ENCODE results near the gene SLC46A3. TPM values are rescaled to one million over a fixed set of nuclear protein-coding genes. Genes with fewer than 3 reads are reported as not detected.
"Not testable (repeated sequence)": the region's sequence is repeated elsewhere in the genome, so short reads cannot be mapped to it uniquely, and the experiment has no call there.

The SLC46A3 gene
- total RNA-seq, 6 donors from 2014 or later: 5.8 to 25.0 (median 14.6) TPM

DNA sequence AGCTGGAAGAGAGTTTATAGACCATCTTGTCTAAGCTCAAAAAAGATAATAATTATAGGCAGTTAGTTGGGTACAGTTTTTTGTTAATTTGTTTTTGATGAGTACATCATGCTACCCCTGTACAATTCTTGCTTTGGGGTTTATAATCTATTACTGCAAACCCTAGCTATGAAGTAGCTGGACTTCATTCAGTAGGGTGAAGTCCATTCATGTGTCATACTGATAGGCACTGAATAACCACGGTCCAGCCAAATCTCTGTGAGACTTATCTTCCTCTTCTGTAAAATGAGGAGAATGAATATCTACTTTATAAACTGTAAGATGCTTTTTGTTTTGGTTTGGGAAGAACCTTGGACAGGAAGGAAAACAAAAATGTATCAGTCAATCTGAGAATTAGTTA lies 19.5 kb downstream of the SLC46A3 start:
- Histone ChIP-seq H3K4me1 (peaks cover 0 to under 1% (median 0%) of the 10 kb centered on the region in 4 donors), H3K27me3 (no peaks in the 10 kb centered on the region), H3K36me3 (peaks cover 0 to 23% (median 12%) of the 10 kb centered on the region in 4 donors), H3K27ac (no peak overlapping the region), H3K4me3 (no peak overlapping the region), H3K9me3 (no peaks in the 10 kb centered on the region)
- no peak for TF ChIP-seq POLR2A (IDR thresholded peaks at IDR 0.05)
- no peak for TF ChIP-seq POLR2AphosphoS5 (IDR thresholded peaks at IDR 0.05)
- TF ChIP-seq, protein P1, sequence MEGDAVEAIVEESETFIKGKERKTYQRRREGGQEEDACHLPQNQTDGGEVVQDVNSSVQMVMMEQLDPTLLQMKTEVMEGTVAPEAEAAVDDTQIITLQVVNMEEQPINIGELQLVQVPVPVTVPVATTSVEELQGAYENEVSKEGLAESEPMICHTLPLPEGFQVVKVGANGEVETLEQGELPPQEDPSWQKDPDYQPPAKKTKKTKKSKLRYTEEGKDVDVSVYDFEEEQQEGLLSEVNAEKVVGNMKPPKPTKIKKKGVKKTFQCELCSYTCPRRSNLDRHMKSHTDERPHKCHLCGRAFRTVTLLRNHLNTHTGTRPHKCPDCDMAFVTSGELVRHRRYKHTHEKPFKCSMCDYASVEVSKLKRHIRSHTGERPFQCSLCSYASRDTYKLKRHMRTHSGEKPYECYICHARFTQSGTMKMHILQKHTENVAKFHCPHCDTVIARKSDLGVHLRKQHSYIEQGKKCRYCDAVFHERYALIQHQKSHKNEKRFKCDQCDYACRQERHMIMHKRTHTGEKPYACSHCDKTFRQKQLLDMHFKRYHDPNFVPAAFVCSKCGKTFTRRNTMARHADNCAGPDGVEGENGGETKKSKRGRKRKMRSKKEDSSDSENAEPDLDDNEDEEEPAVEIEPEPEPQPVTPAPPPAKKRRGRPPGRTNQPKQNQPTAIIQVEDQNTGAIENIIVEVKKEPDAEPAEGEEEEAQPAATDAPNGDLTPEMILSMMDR (IDR thresholded peaks at IDR 0.05): no peak
- no peak for TF ChIP-seq EP300 (IDR thresholded peaks at IDR 0.05)
- WGBS, 2 donors: 72 to 82% methylated on average over 1 of the region's 1 CpG
- no peak for DNase-seq
- no peak for ATAC-seq (ENCODE audit: low FRiP score in 2 of 2)

DNA sequence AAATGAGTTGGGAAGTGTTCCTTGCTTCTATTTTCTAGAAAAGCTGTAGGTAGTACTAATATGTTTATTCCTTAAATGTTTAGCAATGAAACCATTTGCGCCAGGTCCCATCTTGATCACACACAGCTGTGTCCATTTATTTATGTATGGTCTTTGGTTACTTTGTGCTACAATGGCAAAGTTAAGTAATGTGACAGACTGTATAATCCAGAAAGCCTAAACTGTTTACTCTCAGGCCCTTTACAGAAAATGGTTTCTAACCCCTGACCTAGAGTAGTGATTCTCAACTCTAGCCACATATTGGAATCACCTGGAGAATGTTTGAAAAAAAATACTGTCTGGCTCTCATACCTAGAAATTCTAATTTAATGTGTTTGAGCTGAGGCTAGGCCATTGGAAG lies 21.3 kb downstream of the SLC46A3 start:
- H3K9me3 ChIP-seq: no peaks in the 10 kb centered on the region
- H3K4me1 ChIP-seq: no peaks in the 10 kb centered on the region
- DNase-seq (no peak), ATAC-seq (ENCODE audit: low FRiP score in 2 of 2) (no peak)
- TF ChIP-seq POLR2AphosphoS5 (IDR thresholded peaks at IDR 0.05) (no peak), EP300 (IDR thresholded peaks at IDR 0.05) (no peak), POLR2A (IDR thresholded peaks at IDR 0.05) (no peak)
- TF ChIP-seq, protein P1 (IDR thresholded peaks at IDR 0.05): no peak
- H3K36me3 ChIP-seq: peaks cover 0 to 23% (median 9%) of the 10 kb centered on the region in 4 donors
- H3K27me3 ChIP-seq: no peaks in the 10 kb centered on the region
- no peak overlapping the region for H3K27ac ChIP-seq
- 93 to 100% methylated on average over 1 of the region's 1 CpG for WGBS, 2 donors
- H3K4me3 ChIP-seq: no peak overlapping the region

DNA sequence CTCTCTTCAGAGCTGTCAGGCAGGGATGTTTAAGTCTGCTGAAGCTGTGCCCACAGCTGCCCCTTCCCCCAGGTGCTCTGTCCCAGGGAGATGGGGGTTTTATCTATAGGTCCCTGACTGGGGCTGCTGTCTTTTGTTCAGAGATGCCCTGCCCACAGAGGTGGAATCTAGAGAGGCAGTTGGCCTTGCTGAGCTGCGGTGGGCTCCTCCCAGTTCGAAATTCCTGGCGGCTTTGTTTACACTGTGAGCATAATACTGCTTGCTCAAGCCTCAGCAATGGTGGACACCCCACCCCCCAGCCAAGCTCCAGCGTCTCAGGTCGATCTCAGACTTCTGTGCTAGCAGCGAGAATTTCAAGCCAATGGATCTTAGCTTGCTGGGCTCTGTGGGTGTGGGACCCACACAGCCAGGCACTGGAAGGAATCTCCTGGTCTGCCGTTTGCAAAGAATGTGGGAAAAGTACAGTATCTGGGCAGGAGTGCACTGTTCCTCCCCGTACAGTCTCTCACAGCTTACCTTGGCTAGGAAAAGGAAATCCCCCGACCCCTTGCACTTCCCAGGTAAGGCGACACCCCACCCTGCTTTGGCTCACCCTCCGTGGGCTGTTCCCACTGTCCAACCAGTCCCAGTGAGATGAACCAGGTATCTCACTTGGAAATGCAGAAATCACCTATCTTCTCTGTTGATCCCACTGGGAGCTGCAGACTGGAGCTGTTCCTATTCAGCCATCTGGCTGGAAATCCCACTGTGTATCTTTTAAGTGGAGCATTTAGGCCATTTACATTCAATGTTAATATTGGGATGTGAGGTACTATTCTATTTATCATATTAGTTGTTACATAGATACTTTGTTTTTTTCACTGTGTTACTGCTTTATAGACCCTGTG lies 24.9 kb downstream of the SLC46A3 start:
- Histone ChIP-seq H3K27ac (peak overlapping the region in 1 of 4 donors; percentile 14), H3K4me3 (peak overlapping the region in 1 of 4 donors; percentile 2)
- WGBS, 2 donors: 33 to 46% methylated on average over 4 to 11 of the region's 11 CpGs
- DNase-seq (peak in 1 of 2 donors; percentile 46), ATAC-seq (ENCODE audit: low FRiP score in 2 of 2) (peak in 1 of 2 donors; percentile 22)
- not testable (repeated sequence) for H3K4me1 ChIP-seq, H3K36me3 ChIP-seq, H3K9me3 ChIP-seq, H3K27me3 ChIP-seq

DNA sequence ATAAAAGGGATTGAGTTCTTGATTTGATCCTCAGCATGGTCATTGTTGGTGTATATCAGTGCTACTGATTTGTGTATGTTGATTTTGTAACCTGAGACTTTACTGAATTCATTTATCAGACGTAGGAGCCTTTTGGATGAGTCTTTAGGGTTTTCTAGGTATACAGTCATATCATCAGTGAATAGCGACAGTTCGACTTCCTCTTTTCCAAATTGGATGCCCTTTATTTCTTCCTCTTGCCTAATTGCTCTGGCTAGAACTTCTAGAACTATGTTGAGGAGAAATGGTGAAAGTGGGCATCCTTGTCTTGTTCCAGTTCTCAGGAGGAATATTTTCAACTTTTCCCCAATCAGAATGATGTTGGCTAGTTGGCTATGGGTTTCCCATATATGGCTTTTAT lies 32.9 kb downstream of the SLC46A3 start:
- no peak for ATAC-seq (ENCODE audit: low FRiP score in 2 of 2)
- Histone ChIP-seq H3K36me3 (no peaks in the 10 kb centered on the region), H3K4me1 (no peaks in the 10 kb centered on the region), H3K27me3 (no peaks in the 10 kb centered on the region), H3K27ac (no peak overlapping the region), H3K4me3 (no peak overlapping the region), H3K9me3 (no peaks in the 10 kb centered on the region)
- WGBS, 2 donors: 75 to 88% methylated on average over 3 of the region's 3 CpGs
- no peak for TF ChIP-seq POLR2A (IDR thresholded peaks at IDR 0.05)
- no peak for TF ChIP-seq EP300 (IDR thresholded peaks at IDR 0.05)
- TF ChIP-seq, protein P1 (IDR thresholded peaks at IDR 0.05): no peak
- no peak for TF ChIP-seq POLR2AphosphoS5 (IDR thresholded peaks at IDR 0.05)
- DNase-seq: no peak

DNA sequence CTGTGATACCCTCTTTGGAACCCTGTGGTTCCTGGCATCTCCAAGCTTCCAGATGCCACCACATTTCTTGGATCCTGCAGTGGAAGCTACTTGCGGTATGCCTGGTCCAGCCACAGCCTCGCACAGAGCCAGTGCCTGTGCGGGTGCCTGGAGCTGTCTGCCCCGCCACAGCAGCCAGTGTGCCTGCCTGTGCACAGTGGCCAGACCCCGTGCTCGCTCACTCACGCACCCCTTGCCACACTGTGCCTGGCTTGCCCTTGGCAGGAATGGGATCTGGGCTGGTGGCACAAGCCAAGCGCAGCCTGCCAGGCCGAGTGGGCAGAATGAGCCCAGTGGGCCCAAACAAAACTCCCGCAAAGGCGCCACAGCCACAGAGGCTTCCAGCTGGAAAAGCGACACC lies 33.7 kb downstream of the SLC46A3 start:
- H3K4me3 ChIP-seq: no peak overlapping the region
- WGBS, 2 donors: 90 to 100% methylated on average over 4 to 12 of the region's 12 CpGs
- no peaks in the 10 kb centered on the region for H3K27me3 ChIP-seq
- TF ChIP-seq, protein P1 (IDR thresholded peaks at IDR 0.05): no peak
- TF ChIP-seq POLR2AphosphoS5 (IDR thresholded peaks at IDR 0.05) (no peak), EP300 (IDR thresholded peaks at IDR 0.05) (no peak), POLR2A (IDR thresholded peaks at IDR 0.05) (no peak)
- no peak overlapping the region for H3K27ac ChIP-seq
- ATAC-seq (ENCODE audit: low FRiP score in 2 of 2) (peak; percentile 26 to 46), DNase-seq (peak in 1 of 2 donors; percentile 69)
- no peaks in the 10 kb centered on the region for H3K4me1 ChIP-seq
- H3K9me3 ChIP-seq: no peaks in the 10 kb centered on the region
- peaks cover 0 to 5% (median under 1%) of the 10 kb centered on the region in 4 donors for H3K36me3 ChIP-seq

All from upper lobe of left lung (tissue), 6 donors.